ENCODE measurements around the gene THSD4.

The THSD4 gene

GRCh38 chr15:71515375-71516186 lies 400.3 kb downstream of the THSD4 start:
- DNase-seq: no peak

- DNase-seq: no peak
These were observed 402.5 kb downstream of the THSD4 start for GRCh38 chr15:71517751-71518150.

- DNase-seq: no peak
These were observed 403.4 kb downstream of the THSD4 start for GRCh38 chr15:71518661-71519060.

GRCh38 chr15:71526060-71526820 lies 411.0 kb downstream of the THSD4 start:
- DNase-seq: no peak

GRCh38 chr15:71529361-71529760 lies 414.1 kb downstream of the THSD4 start:
- no peak for DNase-seq

- DNase-seq: no peak
These were observed 414.8 kb downstream of the THSD4 start for GRCh38 chr15:71530116-71530515.

- no peak for DNase-seq
These were observed 417.7 kb downstream of the THSD4 start for GRCh38 chr15:71532994-71533393.

- DNase-seq: no peak
These were observed 422.9 kb downstream of the THSD4 start for GRCh38 chr15:71538181-71538580.

GRCh38 chr15:71541746-71542145 lies 426.5 kb downstream of the THSD4 start:
- no peak for DNase-seq

- DNase-seq: no peak
These were observed 427.6 kb downstream of the THSD4 start for GRCh38 chr15:71542836-71543235.

GRCh38 chr15:71543413-71543812 lies 428.1 kb downstream of the THSD4 start:
- DNase-seq: no peak

GRCh38 chr15:71545223-71545760 lies 430.0 kb downstream of the THSD4 start:
- DNase-seq: no peak

- DNase-seq: no peak
These were observed 430.7 kb downstream of the THSD4 start for GRCh38 chr15:71545923-71546322.

- no peak for DNase-seq
These were observed 431.7 kb downstream of the THSD4 start for GRCh38 chr15:71547011-71547410.

GRCh38 chr15:71548401-71548807 lies 433.1 kb downstream of the THSD4 start:
- no peak for DNase-seq

- no peak for DNase-seq
These were observed 433.8 kb downstream of the THSD4 start for GRCh38 chr15:71549091-71549490.

- no peak for DNase-seq
These were observed 434.4 kb downstream of the THSD4 start for GRCh38 chr15:71549697-71550096.

- DNase-seq: no peak
These were observed 436.3 kb downstream of the THSD4 start for GRCh38 chr15:71551566-71551965.

GRCh38 chr15:71559098-71559497 lies 443.8 kb downstream of the THSD4 start:
- DNase-seq: no peak

GRCh38 chr15:71559616-71560015 lies 444.3 kb downstream of the THSD4 start:
- DNase-seq: no peak

GRCh38 chr15:71562251-71562650 lies 447.0 kb downstream of the THSD4 start:
- DNase-seq: no peak

- no peak for DNase-seq
These were observed 448.9 kb downstream of the THSD4 start for GRCh38 chr15:71564217-71564616.

- no peak for DNase-seq
These were observed 449.7 kb downstream of the THSD4 start for GRCh38 chr15:71565006-71565405.

- DNase-seq: no peak
These were observed 450.4 kb downstream of the THSD4 start for GRCh38 chr15:71565631-71566160.
